GM18519 (cell line): ENCODE data around the gene GOLGA6L9.
"Not testable (repeated sequence)": the region's sequence is repeated elsewhere in the genome, so short reads cannot be mapped to it uniquely, and the experiment has no call there.

Experiments used
- ATAC-seq: cut with Tn5 transposase; IDR thresholded peaks from one replicate; pipeline ENCODE4 v1.9.1; 2021; ENCODE audit warnings: mild to moderate bottlenecking, moderate library complexity; ENCODE audit not compliant: unreplicated experiment, low FRiP score

Gene GOLGA6L9

DNA sequence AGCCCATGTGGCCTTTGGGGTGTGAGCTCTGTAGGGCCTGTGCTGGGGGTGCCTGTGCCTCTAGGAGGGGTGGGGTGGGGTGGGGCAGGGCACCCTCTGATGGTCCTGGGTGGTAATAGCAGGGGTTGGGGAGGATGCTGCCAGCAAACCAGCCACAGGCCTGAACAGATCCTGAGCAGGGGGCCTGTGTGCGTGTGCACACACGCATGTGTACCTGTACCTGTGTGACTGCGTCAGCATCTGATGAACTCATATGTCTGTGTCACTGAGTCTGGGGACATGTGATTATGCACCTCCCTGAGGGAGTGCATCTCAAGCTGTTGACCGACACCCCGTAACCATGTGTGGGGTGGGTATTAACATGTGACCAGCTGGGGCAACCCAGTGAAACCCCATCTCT lies 36.0 kb downstream of the GOLGA6L9 start:
- not testable (repeated sequence) for ATAC-seq

DNA sequence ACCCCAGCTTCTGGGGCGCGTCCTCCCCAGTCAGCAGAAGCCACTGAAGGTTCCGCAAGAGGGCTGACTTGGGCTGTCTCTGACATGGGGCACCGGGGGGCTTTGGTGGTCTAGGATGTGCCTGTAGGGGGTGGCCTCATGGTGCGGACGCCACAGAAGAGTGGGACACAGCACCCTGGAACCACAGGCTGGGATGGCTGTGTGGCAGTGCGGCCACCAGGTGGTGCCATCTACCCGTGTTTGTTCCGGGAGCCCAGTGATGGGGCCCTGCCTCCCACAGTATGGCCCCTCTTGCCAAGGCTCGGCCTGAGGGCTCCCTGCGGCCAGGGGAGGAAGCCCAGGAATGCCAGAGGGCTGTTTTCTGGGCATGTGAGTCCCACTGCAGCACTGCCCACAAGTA lies 38.6 kb downstream of the GOLGA6L9 start:
- ATAC-seq, result not testable (repeated sequence)

DNA sequence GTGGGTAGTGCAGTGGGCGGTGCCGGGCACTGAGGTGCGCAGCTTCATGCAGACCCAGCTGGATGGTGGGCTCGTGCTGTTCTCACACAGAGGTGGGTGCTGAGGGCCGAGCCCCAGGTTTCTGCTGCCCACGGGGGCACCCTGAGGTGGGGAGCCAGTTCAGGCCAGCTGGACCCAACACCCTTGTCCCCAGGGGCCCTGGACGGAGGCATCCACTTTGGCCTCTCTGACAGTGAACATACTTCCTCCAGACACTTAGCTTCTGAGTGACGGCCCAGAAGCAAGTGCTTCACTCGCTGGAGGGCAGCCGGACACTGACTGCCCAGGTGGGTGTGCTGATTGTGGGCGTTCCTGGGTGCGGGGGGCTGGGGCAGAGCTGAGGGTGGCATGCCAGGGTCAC lies 39.8 kb downstream of the GOLGA6L9 start:
- ATAC-seq, result not testable (repeated sequence)

DNA sequence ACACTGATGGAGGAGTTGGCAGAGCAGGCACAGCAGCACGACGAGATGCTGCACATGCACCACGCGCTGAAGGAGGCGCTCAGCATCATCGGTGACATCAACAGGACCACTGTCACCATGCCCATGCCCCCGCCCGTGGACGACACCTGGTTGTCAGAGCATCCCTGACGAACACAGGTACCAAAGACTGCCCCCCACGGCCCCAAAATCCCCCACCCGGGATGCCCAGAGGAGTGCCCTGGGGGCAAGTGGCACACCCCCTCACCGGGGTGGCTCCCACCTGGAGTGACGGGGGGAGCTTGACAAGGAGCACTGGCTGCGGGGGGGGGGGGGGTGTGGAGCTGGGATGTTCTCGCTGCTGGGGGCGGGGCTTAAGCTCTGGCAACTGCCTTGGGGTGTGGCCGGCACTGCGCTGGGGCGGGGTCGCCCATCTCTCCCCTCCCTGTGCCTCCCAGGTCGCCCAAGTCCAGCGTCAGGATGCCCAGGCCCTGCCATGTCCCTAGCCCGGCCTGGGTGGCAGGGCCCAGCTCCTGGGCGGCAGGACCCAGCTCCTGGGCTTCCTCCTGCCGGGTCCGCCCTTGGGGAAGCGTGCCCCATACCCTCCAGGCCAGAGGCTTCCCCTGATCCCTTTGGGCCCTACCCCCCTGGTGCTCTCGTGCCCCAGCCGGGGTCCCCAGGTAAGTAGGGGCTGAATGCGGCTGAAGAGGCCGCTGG lies 42.8 kb downstream of the GOLGA6L9 start:
- ATAC-seq, result not testable (repeated sequence)

DNA sequence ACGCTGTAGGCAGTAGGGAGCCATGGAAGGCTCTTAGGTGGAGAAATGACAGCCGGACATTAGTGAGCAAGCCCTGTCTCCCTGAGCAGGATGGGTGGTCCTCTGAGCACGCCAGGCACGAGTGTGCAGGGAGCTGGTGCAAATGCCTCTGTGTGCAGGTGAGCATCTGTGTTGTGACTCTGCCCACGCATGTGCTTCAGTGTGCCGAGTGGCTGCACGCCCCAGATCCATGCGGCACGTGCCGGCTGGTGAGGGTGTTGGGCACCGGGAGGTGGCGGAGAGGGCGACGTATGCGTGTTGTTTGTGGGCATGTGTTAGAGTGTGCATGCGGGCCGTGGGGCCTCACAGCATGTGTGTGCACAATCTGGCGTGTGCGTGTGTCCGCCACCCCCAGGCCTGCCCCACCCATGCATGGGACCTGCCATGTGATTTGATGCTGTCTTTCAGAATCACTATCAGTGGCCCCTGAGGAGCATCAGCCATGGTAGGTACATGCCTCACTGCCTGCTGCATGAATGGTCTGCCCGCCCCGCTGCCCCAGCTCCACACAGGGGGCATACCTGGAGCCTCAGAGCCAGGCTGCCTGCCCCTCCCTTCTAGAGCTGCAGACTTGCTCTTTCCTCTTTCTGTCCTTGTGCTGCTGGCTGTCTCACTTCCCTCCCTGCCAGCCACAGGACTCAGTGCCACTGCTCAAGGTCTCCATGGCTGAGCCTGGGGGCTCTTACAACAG lies 45.1 kb downstream of the GOLGA6L9 start:
- ATAC-seq, result not testable (repeated sequence)

DNA sequence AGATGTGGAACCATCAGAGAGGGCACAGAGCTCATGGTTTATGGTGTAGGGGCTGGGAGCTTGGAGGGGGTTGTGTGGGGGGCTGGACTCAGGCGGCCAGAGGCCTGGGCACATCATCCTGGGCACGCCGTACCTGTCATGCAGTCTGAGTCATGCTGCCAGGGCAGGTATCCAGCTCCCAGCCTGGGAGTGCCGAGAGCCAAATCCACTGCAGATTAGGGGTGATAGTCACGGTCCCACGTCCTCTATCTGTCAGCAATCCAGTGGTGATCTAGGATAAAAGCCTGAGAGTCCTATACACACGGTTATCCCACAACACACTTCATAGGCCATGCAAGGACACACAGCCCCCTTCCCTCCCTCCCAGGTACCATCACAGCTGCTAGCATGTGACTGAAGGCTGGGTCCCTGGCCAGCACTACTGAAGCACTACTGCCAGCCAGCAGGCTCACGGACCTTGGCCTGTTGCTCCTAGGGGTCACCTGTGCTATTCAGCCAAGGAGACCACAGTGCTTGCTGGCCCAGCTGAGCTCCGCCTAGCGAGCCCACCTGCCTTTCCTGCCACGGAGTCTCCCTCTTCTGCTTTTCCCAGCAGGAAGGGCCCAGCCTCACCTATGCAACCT lies 45.8 kb downstream of the GOLGA6L9 start:
- not testable (repeated sequence) for ATAC-seq

DNA sequence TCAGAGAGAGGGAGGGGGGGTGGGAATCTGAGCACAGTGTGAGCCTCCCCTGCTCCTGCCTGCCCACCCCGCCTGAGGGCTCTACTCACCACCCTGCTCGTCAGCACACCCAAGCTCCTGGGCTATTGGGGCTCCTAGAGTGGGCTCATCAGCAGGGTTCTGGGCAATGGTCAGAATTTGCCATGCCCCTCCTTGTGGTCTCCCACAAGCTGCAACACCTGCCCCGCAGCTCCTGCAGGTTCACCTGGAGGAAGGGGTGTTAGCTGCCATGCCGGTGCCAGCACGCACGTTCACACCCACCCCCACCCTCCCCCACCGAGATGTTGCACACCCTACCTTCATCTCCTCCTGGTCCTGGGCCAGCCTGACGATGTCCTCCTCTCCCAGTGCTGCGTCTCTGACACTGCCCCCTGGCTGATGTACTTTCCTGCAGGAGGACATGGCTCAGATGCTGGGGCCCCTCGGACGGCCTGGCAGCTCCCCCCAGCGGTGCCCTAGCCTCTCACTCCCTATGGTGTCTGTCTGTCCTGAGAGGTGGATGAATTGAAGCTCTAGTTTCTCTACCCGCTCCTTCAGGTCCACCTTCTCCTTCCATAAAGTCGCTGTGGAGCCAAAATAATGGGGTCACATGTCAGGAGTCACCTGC lies 47.2 kb downstream of the GOLGA6L9 start:
- ATAC-seq, result not testable (repeated sequence)

DNA sequence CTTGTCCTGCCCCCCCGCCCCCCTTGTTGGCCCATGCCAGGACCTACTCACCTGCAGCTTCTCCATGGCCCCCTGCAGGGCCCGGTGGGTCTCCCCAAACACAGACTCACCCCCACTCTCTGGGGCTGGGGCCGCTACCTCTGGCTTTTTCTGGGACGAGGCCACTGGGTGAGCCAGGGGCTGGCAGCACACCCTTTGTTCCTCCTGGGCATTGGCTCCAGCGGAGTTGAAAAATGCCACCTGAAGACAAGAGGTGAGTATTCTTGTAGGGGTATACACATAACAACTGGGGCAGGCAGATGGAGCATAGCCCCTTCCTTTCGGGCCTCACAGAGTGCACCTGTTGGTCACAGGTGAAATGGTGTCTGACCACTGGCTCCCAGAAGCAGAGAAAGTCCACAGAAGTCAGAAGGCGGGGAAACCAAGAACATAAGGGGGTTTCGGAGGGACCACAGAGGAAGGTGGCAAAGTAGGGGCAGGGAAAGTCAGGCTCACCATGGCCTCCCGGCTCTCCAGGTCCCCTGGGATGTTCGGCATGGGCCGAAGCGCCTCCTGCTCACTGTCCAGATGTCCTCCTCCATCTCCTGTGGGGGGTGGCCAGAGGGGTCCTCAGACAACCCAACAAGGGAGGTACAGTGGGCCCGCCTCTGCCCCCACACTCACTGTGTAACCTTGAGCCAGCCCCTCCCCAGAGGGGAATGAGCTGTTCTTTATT lies 47.9 kb downstream of the GOLGA6L9 start:
- not testable (repeated sequence) for ATAC-seq
